HEK293 (cell line): ENCODE data around the gene CACNB3.

Experiments
- HOXC10 ChIP-seq: sonication (generic); formaldehyde crosslinking; IDR thresholded peaks from 2 replicates; pipeline ENCODE4 v1.8.1; 2023; ENCODE audit warnings: mild to moderate bottlenecking, missing genetic modification reagents
- ZNF23 ChIP-seq: fragments of 450-650 bp; formaldehyde crosslinking; IDR thresholded peaks from 2 replicates; pipeline ENCODE4 v1.5.1; 2016; ENCODE audit warnings: missing biosample characterization, missing genetic modification characterization, borderline replicate concordance

DNA sequence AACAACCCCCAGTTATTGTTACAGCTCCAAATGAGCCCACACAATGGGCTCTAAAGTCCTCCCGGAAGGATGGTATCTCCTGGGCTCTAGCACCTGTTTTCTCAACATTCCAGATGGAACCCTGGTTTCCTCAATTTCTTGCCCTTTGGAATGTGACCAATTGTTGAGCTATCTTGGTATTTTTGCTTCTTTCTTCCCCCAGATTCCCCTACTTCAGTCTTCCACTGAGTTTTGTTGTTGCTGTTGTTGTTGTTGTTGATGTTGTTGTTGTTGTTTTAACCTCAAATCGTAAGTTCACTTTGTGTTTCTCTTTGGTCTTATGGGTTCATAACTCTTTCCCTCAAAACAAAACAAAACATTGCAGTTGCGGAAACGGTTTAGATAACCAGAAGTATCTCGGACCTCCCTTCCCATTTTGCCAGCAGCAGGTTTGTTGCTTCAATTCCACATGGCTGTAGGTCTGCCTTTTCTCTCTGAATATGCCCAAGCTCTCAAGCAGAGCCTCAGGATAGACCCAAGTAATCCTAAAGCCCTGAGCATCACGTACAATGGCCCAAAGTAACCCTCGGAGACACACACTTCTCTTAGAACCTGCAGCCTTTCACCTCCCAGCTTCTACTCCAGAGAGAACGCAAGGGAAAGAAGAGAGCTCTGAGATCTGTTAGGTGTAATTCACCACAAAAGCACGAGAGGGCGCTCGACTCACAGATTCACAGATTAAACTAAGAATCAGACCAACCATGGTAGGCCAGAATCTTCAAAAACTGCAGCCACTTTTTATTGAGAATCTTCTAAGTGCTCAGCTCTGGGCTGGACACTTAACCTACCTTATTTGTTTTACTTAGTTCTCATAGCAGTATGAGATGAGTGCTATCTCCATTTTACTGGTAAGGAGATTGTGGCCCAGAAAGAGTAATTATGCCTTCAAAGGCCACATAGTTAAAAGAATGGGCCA, 34.7 kb downstream of the CACNB3 start:
- TF ChIP-seq ZNF23 (tag by site-specific recombination) = no peak
- TF ChIP-seq HOXC10 (CRISPR knock-in tag) = no peak
